Esophagus muscularis mucosa (tissue), 3 donors: ENCODE measurements around the gene CHI3L2.

Experiments used
- POLR2A ChIP-seq: fragments of 450-650 bp; IDR thresholded peaks from one replicate; pipeline ENCODE4 v1.6.1; 2017; ENCODE audit warnings: antibody characterized with exemption, moderate library complexity, mild to moderate bottlenecking, low read depth
- POLR2AphosphoS5 ChIP-seq, 2 donors: sonication (generic); formaldehyde crosslinking; IDR thresholded peaks; one replicate each; pipeline ENCODE4 v1.6.1; 2017; ENCODE audit warnings: antibody characterized with exemption in 2 of 2
- TF ChIP-seq, protein P1 (sequence below), 3 experiments: fragments of 200-600 bp in 2 of 3; fragments of 450-650 bp in 1 of 3; sonication (generic) in 2 of 3; IDR thresholded peaks; one replicate each; pipeline ENCODE4 v1.5.1; 2017 to 2019; ENCODE audit warnings: antibody characterized with exemption in 3 of 3, mild to moderate bottlenecking in 2 of 3, moderate library complexity in 1 of 3

DNA sequence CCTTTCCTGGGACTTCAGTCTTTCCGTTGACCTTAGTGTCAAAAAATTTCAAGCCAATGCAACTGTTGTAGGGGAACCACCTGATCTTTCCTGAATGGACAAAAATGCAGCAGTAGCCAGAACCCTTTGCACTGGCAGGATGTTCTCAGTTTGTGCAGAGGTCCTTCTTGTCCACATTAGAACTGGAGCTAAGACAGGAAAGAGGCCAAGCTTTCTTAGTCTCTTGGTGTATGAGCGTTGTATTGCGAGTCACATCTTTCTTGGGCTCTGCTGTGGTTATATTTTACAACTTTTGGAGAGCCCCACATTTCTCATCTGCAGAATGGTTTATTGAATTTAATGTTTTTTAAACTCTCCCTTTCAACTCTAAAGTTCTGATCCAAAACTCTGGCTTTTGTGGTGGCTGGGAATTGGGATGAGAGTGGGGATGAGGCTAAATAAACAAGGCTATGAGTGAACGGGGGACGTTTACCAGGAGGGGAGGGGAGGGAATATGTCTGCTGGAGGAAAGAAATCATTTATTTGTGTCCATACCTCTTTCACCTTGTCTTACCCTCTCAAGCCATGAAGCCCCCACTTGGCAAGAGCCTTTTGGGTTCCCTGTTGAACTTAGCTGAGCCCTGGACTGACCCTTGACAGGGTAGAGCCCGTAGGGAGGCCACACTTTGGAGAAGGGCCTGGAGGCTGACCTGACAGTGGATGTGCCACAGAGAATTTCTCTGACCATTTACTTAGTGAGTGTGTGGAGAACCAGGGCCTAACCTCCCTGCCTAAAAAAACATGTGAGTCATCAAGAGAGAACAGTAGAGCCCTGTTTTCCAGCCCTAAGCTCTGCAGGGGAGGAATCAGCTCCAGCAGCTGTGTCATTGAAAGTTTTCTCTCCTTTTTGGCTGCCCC is 586 bp downstream of the CHI3L2 start:
- TF ChIP-seq POLR2AphosphoS5 (IDR thresholded peaks at IDR 0.05) (no peak), POLR2A (no peak)
- TF ChIP-seq, protein P1, sequence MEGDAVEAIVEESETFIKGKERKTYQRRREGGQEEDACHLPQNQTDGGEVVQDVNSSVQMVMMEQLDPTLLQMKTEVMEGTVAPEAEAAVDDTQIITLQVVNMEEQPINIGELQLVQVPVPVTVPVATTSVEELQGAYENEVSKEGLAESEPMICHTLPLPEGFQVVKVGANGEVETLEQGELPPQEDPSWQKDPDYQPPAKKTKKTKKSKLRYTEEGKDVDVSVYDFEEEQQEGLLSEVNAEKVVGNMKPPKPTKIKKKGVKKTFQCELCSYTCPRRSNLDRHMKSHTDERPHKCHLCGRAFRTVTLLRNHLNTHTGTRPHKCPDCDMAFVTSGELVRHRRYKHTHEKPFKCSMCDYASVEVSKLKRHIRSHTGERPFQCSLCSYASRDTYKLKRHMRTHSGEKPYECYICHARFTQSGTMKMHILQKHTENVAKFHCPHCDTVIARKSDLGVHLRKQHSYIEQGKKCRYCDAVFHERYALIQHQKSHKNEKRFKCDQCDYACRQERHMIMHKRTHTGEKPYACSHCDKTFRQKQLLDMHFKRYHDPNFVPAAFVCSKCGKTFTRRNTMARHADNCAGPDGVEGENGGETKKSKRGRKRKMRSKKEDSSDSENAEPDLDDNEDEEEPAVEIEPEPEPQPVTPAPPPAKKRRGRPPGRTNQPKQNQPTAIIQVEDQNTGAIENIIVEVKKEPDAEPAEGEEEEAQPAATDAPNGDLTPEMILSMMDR (IDR thresholded peaks at IDR 0.05): no peak
